Breast epithelium (tissue), 3 donors: ENCODE data around the gene MGME1.

ENCODE experiments used
- POLR2A ChIP-seq: fragments of 450-650 bp; IDR thresholded peaks from one replicate; pipeline ENCODE4 v1.6.1; 2016; ENCODE audit warnings: antibody characterized with exemption, mild to moderate bottlenecking, moderate library complexity
- POLR2AphosphoS5 ChIP-seq, 3 donors: sonication (generic); formaldehyde crosslinking; IDR thresholded peaks; one replicate each; pipeline ENCODE4 v1.6.1; 2017; ENCODE audit warnings: antibody characterized with exemption in 3 of 3
- TF ChIP-seq, protein P1 (sequence below), 3 donors: fragments of 450-650 bp; IDR thresholded peaks; one replicate each; pipeline ENCODE4 v1.5.1; 2016 to 2017; ENCODE audit warnings: antibody characterized with exemption in 3 of 3, mild to moderate bottlenecking in 3 of 3, moderate library complexity in 3 of 3

DNA sequence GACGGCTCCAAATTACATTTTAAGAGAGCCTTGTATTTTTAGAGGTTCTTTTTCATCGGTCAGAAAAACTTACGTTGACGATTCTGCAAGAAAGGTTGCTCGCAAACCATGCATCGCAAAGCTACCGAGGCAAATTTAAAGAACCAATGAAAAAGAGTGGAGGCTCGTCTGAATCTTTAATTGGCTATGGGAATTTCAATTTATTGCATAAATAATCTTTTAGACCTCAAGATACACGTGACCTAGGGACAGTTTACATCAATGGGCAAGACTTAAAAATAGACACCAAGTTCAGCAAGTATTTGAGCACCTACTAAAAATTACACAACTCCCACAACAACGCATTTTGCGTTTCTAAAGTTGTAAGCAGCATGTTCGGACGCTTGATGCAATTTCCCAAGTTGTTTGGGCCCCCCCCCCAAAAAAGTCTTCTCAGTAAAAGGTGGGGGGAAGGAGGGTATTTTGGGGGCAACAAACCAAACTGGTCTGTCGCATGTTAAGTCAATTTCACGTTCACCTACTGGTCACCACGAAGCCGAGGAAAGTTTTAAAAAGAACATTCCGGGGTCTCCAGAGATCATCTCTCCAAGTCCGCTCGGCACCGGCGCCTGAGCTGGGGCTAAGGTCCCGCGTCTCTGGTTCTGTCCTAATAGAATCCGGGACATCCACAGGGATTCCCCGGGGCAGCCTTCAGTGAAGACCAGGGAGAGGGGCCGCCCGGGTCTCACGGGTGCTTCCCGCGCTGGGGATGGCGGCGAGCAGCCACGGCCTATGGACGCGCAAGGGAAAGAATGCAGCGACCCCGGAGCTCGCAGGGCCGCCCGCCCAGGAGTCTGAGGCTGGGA lies 1.1 kb upstream of the MGME1 start:
- TF ChIP-seq, protein P1, sequence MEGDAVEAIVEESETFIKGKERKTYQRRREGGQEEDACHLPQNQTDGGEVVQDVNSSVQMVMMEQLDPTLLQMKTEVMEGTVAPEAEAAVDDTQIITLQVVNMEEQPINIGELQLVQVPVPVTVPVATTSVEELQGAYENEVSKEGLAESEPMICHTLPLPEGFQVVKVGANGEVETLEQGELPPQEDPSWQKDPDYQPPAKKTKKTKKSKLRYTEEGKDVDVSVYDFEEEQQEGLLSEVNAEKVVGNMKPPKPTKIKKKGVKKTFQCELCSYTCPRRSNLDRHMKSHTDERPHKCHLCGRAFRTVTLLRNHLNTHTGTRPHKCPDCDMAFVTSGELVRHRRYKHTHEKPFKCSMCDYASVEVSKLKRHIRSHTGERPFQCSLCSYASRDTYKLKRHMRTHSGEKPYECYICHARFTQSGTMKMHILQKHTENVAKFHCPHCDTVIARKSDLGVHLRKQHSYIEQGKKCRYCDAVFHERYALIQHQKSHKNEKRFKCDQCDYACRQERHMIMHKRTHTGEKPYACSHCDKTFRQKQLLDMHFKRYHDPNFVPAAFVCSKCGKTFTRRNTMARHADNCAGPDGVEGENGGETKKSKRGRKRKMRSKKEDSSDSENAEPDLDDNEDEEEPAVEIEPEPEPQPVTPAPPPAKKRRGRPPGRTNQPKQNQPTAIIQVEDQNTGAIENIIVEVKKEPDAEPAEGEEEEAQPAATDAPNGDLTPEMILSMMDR (IDR thresholded peaks at IDR 0.05): no peak
- TF ChIP-seq POLR2A (no peak), POLR2AphosphoS5 (IDR thresholded peaks at IDR 0.05) (no peak)
